B cell (primary cell): ENCODE measurements around the gene CCNI2. TPM values are rescaled to one million over a fixed set of nuclear protein-coding genes. Genes with fewer than 3 reads are reported as not detected.

ENCODE experiments used
- ATAC-seq: fragments of 200-7000 bp; cut with Tn5 transposase; one replicate; pipeline ENCODE4 v1.10.0; 2021; ENCODE audit warnings: low read depth, mild to moderate bottlenecking, moderate number of reproducible peaks, moderate library complexity
- CTCF ChIA-PET: fragments of 350-600 bp; sonication (Branson Sonifier 250); formaldehyde crosslinking; loops from one replicate; lab custom pipeline; 2021; ENCODE audit warnings: antibody characterized with exemption, inconsistent platforms; lab: Charles Lee
- POLR2A ChIA-PET: fragments of 350-600 bp; sonication (Branson Sonifier 250); formaldehyde crosslinking; loops from one replicate; lab custom pipeline; 2021; ENCODE audit warnings: antibody characterized with exemption; lab: Charles Lee
- DNase-seq: peaks from one replicate; pipeline ENCODE4 v3.0.0; 2013
- H2AFZ ChIP-seq: 2 replicates; pipeline ENCODE4 v1.6.1; 2012; ENCODE audit warnings: mild to moderate bottlenecking, low read depth, low read length; ENCODE audit not compliant: insufficient read depth, poor library complexity, severe bottlenecking
- H3K27ac ChIP-seq, 2 donors: 1 replicate in 1 of 2; 2 replicates in 1 of 2; pipeline ENCODE4 v1.5.1; 2012 to 2013; ENCODE audit warnings: low read length in 2 of 2, mild to moderate bottlenecking in 2 of 2, moderate library complexity in 1 of 2
- H3K27me3 ChIP-seq, 4 experiments: fragments of 200-600 bp in 1 of 4; sonication (generic) in 1 of 4; replicated peaks in 1 of 4; 1 replicate in 2 of 4; 2 replicates in 2 of 4; pipeline versions ENCODE4 v1.6.1 to v1.7.0; 2013 to 2016; ENCODE audit warnings: low read length in 3 of 4, mild to moderate bottlenecking in 2 of 4, mixed read lengths in 1 of 4, moderate library complexity in 1 of 4; ENCODE audit not compliant: insufficient read depth in 4 of 4, control insufficient read depth in 3 of 4; ENCODE audit errors: control extremely low read depth in 1 of 4
- H3K36me3 ChIP-seq, 2 experiments: replicated peaks in 1 of 2; 1 replicate in 1 of 2; 2 replicates in 1 of 2; pipeline versions ENCODE4 v1.6.1 to v1.7.1; 2013; ENCODE audit warnings: low read length in 1 of 2; ENCODE audit not compliant: insufficient read depth in 2 of 2, control insufficient read depth in 1 of 2; ENCODE audit errors: control extremely low read depth in 1 of 2, extremely low read depth in 1 of 2
- H3K4me1 ChIP-seq, 2 donors: fragments of 200-600 bp in 1 of 2; sonication (generic) in 1 of 2; 1 replicate in 1 of 2; 2 replicates in 1 of 2; pipeline versions ENCODE4 v1.5.1 to v1.6.1; 2013 to 2017; ENCODE audit warnings: low read length in 2 of 2; ENCODE audit not compliant: control insufficient read depth in 2 of 2, insufficient read depth in 2 of 2
- H3K4me2 ChIP-seq: replicated peaks from 2 replicates; pipeline ENCODE3; 2012; ENCODE audit warnings: mild to moderate bottlenecking, low read depth, low read length; ENCODE audit not compliant: poor library complexity, severe bottlenecking
- H3K4me3 ChIP-seq, 5 experiments: fragments of 200-600 bp in 1 of 5; sonication (generic) in 1 of 5; 1 replicate in 3 of 5; 2 replicates in 2 of 5; pipeline versions ENCODE4 v1.5.1 to v1.7.0; 2011 to 2016; ENCODE audit warnings: low read length in 4 of 5, mild to moderate bottlenecking in 4 of 5, low read depth in 2 of 5, control low read depth in 1 of 5, moderate library complexity in 1 of 5; ENCODE audit not compliant: insufficient read depth in 1 of 5; ENCODE audit errors: control extremely low read depth in 1 of 5, extremely low read depth in 1 of 5
- H3K79me2 ChIP-seq: fragments of 200-600 bp; sonication (generic); one replicate; pipeline ENCODE4 v1.6.0; 2016; ENCODE audit warnings: low read length; ENCODE audit not compliant: control insufficient read depth, insufficient read depth
- H3K9ac ChIP-seq: fragments of 200-600 bp; sonication (generic); 2 replicates; pipeline ENCODE4 v1.6.1; 2017; ENCODE audit warnings: mild to moderate bottlenecking, low read length, moderate library complexity
- H3K9me3 ChIP-seq, 3 donors: one replicate each; pipeline versions ENCODE4 v1.6.1 to v1.7.1; 2013; ENCODE audit warnings: low read length in 2 of 3; ENCODE audit not compliant: control insufficient read depth in 2 of 3, insufficient read depth in 1 of 3; ENCODE audit errors: control extremely low read depth in 1 of 3
- H4K20me1 ChIP-seq: 2 replicates; pipeline ENCODE4 v1.6.0; 2012; ENCODE audit warnings: mild to moderate bottlenecking, low read length; ENCODE audit not compliant: insufficient read depth, control insufficient read depth, poor library complexity, severe bottlenecking
- H3K27ac Mint-ChIP-seq: one replicate; pipeline ENCODE4 v1.8.0; 2021; ENCODE audit warnings: mixed read lengths
- H3K27me3 Mint-ChIP-seq: one replicate; pipeline ENCODE4 v1.8.0; 2021; ENCODE audit warnings: mixed read lengths
- H3K4me1 Mint-ChIP-seq: one replicate; pipeline ENCODE4 v1.8.0; 2021; ENCODE audit warnings: mixed read lengths
- H3K4me3 Mint-ChIP-seq: one replicate; pipeline ENCODE4 v1.8.0; 2021; ENCODE audit warnings: mixed read lengths
- H3K9me3 Mint-ChIP-seq: one replicate; pipeline ENCODE4 v1.8.0; 2022; ENCODE audit warnings: mixed read lengths; ENCODE audit not compliant: insufficient read depth
- EZH2 ChIP-seq: IDR thresholded peaks from 2 replicates; pipeline ENCODE4 v1.6.1; 2012; ENCODE audit warnings: borderline replicate concordance, low read depth, mild to moderate bottlenecking, moderate library complexity, low read length; ENCODE audit not compliant: insufficient read depth, poor library complexity, severe bottlenecking
- WGBS: methylation state at CpG from one replicate; pipeline ENCODE4 v1.1.5; 2013; ENCODE audit warnings: missing lambda C conversion rate; ENCODE audit not compliant: insufficient coverage; 5-methylcytosine and 5-hydroxymethylcytosine counted together
- intact Hi-C: fragments of 100-400 bp; cut with micrococcal nuclease; formaldehyde crosslinking; loops from one replicate; pipeline ENCODE4 v1.10.0; 2022
- polyA plus RNA-seq: library from polyadenylated mRNA; depleted of rRNA; stranded (reverse); fragments of >200 nt; gene quantifications from 2 replicates; pipeline ENCODE4 v1.2.3, GENCODE V29; 2012
- total RNA-seq, 2 donors: library from RNA; stranded (reverse); fragments of 120-200 nt in 1 of 2; gene quantifications; 1 replicate in 1 of 2; 2 replicates in 1 of 2; pipeline versions ENCODE4 v1.2.3 to v1.2.4, GENCODE V29; 2013 to 2022
- TF ChIP-seq, protein P1 (sequence below): fragments of 200-600 bp; IDR thresholded peaks from one replicate; pipeline ENCODE4 v1.8.0; 2022; ENCODE audit warnings: antibody characterized with exemption, mild to moderate bottlenecking

Gene CCNI2
- total and polyA plus RNA-seq, 2 donors (not counting 1 experiment from before 2014, with no cell fraction given) = 0.39 to 2.0 TPM

DNA sequence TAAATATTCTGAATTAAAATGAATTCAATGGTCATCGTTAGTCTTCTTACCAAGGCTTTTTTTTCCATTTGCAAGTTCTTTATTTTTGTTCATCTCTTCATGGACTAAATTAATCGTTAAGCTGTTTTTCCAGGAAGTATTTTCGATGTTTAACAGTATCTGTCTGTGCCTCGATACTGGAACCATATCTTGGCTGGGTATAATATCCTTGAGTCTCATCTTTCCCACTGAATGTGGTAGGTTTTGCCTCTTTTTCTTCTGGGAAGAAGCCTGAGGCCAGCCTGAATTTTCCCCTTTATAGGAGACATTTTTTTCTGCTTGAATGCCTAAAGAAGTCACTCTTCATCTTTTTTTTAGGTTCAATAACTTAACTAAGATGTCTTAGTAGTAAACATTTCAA lies 33.8 kb downstream of the CCNI2 start:
- no peak overlapping the region for H3K4me3 ChIP-seq
- 100% methylated on average over 1 of the region's 4 CpGs for WGBS
- peaks cover 14 to 16% of the 10 kb centered on the region in 2 donors for H3K4me1 ChIP-seq
- no peaks in the 10 kb centered on the region for H3K79me2 ChIP-seq
- intact Hi-C loops = no loop called here
- H3K27me3 Mint-ChIP-seq = peaks cover 48% of the 10 kb centered on the region
- H3K9me3 Mint-ChIP-seq = no peaks in the 10 kb centered on the region
- peaks cover 2 to 56% (median 41%) of the 10 kb centered on the region in 4 experiments for H3K27me3 ChIP-seq
- H3K27ac Mint-ChIP-seq = no peak overlapping the region
- H3K9ac ChIP-seq = no peak overlapping the region
- peaks cover 8% of the 10 kb centered on the region for H3K4me1 Mint-ChIP-seq
- ChIA-PET POLR2A (no interaction called here), CTCF (no interaction called here)
- H4K20me1 ChIP-seq = no peaks in the 10 kb centered on the region
- no peak overlapping the region for H2AFZ ChIP-seq
- H3K4me3 Mint-ChIP-seq = no peak overlapping the region
- TF ChIP-seq EZH2 = no peak
- TF ChIP-seq, protein P1, sequence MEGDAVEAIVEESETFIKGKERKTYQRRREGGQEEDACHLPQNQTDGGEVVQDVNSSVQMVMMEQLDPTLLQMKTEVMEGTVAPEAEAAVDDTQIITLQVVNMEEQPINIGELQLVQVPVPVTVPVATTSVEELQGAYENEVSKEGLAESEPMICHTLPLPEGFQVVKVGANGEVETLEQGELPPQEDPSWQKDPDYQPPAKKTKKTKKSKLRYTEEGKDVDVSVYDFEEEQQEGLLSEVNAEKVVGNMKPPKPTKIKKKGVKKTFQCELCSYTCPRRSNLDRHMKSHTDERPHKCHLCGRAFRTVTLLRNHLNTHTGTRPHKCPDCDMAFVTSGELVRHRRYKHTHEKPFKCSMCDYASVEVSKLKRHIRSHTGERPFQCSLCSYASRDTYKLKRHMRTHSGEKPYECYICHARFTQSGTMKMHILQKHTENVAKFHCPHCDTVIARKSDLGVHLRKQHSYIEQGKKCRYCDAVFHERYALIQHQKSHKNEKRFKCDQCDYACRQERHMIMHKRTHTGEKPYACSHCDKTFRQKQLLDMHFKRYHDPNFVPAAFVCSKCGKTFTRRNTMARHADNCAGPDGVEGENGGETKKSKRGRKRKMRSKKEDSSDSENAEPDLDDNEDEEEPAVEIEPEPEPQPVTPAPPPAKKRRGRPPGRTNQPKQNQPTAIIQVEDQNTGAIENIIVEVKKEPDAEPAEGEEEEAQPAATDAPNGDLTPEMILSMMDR = no peak
- ATAC-seq (no peak), DNase-seq (no peak)
- H3K4me2 ChIP-seq = no peak overlapping the region
- H3K36me3 ChIP-seq = no peaks in the 10 kb centered on the region
- peaks cover 0 to 9% (median 2%) of the 10 kb centered on the region in 3 donors for H3K9me3 ChIP-seq
- no peak overlapping the region for H3K27ac ChIP-seq

DNA sequence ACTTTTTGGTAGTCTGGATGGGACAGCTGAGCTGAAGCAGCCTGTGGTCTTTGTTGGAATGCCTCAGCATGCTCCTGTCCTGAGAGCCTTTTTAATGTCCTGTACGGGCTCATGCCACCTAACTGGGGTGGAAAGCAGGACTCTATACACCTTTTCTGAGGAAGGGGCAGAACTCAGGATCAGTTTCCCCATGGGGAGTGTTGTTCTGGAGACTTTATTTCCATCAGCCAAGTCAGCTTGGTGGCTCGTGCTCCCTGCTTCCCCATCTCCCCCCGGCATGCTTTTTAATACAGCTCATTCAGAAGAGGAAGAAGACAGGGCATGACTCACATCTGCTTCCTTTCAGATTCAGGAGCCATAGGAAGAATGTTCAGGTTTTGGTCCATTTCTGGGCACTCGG lies 34.9 kb downstream of the CCNI2 start:
- TF ChIP-seq EZH2 = no peak
- TF ChIP-seq, protein P1 = no peak
- Mint-ChIP-seq H3K4me3 (no peak overlapping the region), H3K4me1 (peaks cover 8% of the 10 kb centered on the region), H3K27ac (no peak overlapping the region), H3K27me3 (peaks cover 51% of the 10 kb centered on the region), H3K9me3 (no peaks in the 10 kb centered on the region)
- POLR2A ChIA-PET = no interaction called here
- H4K20me1 ChIP-seq = no peaks in the 10 kb centered on the region
- intact Hi-C loops = no loop called here
- H3K9ac ChIP-seq = no peak overlapping the region
- H3K4me2 ChIP-seq = no peak overlapping the region
- H3K79me2 ChIP-seq = no peaks in the 10 kb centered on the region
- no peaks in the 10 kb centered on the region for H3K36me3 ChIP-seq
- H3K9me3 ChIP-seq = peaks cover 0 to 9% (median 2%) of the 10 kb centered on the region in 3 donors
- peaks cover 9 to 10% of the 10 kb centered on the region in 2 donors for H3K4me1 ChIP-seq
- no peak for ATAC-seq
- CTCF ChIA-PET = interaction anchor here (0.6 kb wide), 1 partner anchor 371 kb away, joined by 4 read pairs; no protein-coding TSS in a partner anchor
- no peak for DNase-seq
- peaks cover 2 to 49% (median 40%) of the 10 kb centered on the region in 4 experiments for H3K27me3 ChIP-seq
- WGBS = 30% methylated on average over 2 of the region's 4 CpGs
- no peak overlapping the region for H3K4me3 ChIP-seq
- H2AFZ ChIP-seq = no peak overlapping the region
- H3K27ac ChIP-seq = no peak overlapping the region
